Measurements from ENCODE around the gene BBOX1.

DNA sequence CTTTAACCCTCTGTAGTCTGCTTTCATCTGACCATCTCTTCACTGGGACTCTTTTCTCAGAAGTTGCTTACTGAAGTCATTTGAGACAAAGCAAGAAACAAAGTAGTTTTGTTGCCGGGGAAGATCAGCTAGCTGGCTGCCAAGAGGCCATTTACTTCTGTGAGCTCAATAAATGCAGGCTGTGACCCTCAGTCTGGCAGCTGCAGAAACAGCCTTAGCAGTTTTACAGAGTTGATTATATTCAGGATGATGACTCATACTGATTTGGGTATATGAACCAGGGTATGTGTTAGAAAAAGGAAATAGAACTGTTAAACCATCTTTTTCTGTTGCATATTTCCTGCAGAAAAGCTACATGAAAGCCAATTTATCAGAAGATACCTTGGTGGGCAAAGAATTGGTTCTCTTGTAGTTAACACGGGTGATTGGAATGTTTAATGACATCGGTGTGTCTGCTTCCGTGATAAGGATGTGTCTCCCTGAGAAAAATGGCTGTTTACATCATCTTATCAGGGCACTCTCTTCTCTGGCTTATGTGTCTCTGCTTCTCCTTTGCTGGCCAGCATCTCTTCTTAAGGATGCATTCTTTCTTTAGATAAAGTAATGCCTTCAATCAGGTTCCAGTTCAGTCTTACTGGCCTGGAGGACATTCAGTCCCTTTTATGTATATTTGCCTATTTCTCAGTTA lies 28.2 kb upstream of the BBOX1 start:
- no peak for TF ChIP-seq POLR2AphosphoS5 (IDR thresholded peaks at IDR 0.05; ENCODE audit: low read depth, low read length)
- no peak for TF ChIP-seq TAF1 (IDR thresholded peaks at IDR 0.05; ENCODE audit: borderline replicate concordance, low read depth, low read length)

Data from GM12892 (cell line).